Stimulated activated CD4-positive, alpha-beta T cell treated with anti-CD3 and anti-CD28 coated beads, Interleukin-12 subunit alpha, Interleukin-12 subunit beta, amount 100 ng/mL, for 48 hours (primary cell): ENCODE results near the gene TDO2.

Experiments used
- DNase-seq, 3 donors: peaks; one replicate each; pipeline ENCODE4 v3.0.0-alpha.2; 2020; ENCODE audit warnings: low read depth in 2 of 3, low spot score in 1 of 3

The TDO2 gene

DNA sequence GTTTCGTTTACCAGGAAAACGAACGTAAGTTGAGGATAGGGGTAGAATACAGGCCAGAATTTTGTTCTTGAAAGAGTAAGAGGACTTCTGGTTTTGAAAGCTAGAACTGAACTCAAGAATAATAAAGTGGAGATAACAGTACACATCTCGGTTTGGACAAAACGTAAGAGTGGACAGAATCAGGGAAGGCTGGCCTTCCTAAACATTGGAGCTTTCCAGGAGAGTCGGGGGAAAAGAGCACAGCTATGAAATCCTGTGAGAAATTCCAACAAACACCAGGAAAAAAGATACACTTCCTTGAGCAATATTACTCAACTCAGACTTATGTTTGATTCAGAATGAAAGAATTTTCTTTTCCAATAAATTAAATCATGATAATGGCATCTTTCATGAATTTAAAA, 49.0 kb downstream of the TDO2 start:
- DNase-seq, result no peak

DNA sequence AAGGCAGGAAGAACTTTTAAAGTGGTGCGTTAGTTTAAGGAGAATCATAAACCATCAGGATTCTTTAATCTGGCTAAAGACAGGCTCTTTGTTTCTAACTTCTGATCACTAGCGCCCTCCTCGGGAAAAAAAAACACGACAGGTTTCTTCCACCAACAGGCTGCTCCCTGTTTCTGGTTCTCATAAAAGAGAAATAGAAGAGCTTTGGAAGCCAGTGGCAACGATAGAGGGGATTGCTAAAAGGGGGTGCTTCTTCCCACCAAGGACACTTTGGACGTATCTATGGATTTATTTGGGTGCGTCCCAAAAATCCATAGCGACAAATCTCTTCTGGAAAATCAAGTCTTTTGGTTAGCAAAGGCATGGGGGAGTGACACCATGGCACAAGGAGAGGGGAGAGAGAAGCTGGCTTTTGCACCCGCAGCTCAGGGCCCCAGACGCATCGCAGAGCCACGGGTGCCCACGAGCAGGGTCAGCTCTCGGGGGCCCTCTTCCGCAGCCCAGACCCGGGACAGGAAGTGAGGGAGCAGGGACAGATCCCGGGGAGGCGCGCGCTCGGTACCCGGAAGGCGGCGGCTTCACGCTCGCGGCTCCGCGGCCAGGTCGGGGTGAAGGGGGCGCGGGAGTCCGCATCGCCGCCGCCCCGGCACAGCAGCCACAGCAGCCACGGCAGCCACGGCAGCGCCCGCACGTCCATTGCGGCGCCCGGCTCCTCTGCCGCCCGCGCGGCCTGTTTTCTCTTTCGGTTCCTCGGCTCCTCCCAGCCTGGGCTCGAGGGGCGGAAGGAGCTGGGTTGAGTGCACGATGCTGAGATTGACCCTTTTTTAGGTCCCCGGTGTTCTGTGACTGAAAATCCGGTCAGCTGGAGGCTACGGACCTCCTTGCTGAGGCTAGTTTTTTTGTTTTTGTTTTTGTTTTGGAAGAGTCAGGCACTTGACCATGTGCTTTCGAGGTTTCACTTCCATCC, 49.9 kb downstream of the TDO2 start, which contains the start of gene CTSO:
TSS of gene CTSO (minus strand) at position 716 of the 967 bp plus-strand sequence. CDS start at position 697, 19 bp downstream.
- DNase-seq, result peak; percentile 44 to 52 (median 49)

DNA sequence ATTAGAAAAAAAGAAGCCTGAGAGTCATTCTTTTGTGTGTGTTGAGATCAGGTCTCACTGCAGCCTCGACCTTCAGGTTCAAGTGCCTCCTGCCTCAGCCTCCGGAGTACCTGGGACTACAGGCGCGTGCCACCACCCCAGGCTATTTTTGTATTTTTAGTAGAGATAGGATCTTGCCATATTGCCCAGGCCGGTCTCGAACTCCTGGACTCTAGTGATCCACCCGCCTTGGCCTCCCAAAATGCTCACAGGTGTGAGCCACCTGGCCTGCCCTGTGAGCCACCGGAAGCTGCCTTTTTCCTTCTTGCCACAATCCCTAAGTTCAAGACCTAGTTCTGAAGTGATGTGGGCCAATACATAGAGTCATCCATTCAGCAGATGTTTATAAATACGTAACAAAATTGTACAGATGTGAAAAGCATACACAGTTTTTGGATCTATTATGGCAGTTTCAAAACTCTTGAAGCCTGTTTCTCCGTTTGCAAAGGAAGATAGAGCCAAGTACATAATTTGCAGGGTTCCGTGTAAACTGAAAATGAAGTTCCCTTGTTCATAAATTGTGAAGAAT, 50.7 kb downstream of the TDO2 start:
- no peak for DNase-seq

DNA sequence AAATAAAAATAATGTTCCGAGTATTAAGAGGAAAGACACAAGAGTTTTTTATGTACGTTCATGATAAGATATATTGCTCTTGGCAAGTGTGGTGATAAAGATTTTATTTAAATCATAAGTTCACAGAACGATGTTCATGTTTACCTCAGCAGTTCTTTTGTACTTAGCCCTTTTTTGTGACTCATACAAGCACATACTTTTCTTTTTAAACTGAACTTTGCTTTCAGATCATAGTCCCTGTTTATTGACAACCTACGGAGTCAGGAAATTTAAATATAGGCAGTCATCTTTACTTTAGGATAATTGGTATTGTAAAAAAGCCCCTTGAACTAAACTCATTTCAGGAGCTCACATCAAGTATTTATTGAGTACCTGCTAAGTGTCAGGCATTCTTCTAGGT, 51.4 kb downstream of the TDO2 start:
- DNase-seq, result no peak

DNA sequence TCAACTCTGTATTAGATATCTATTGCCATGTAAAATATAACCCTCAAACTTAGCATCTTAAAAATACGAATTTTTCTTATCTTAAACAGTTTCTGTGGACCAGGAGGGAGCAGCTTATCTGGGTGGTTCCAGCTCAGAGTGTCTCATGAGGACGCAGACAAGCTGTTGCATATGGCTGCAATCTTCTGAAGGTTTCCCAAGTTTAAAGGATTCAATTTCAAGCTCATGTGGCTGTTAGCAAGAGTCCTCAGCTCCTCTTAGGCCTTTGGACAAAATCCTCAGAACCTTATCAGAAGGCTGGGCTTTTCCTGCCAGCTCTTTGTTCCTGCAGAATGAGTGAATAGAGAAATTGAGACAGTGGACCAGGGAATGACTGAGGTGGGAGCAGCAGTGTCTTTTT, 53.0 kb downstream of the TDO2 start:
- no peak for DNase-seq

DNA sequence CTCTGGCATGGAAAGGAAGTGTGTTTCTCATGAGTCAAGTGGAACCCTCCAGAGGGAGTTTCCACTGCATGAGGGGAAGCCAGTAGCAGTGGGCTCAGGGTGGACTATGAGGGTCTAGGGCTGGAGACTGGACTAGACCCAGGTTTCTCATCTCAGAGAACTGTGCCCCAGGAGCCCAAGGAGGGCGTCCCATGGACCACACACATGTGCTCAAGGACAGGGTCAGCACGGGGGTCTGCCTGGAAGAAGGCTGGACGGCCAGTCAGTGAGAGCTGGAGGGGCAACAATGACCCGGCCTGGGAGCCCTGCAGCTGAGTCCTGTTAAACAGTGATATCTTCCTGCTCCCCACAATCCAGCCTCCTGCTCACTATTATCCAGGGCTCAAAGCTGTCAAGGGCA, 55.9 kb downstream of the TDO2 start:
- DNase-seq, result no peak

DNA sequence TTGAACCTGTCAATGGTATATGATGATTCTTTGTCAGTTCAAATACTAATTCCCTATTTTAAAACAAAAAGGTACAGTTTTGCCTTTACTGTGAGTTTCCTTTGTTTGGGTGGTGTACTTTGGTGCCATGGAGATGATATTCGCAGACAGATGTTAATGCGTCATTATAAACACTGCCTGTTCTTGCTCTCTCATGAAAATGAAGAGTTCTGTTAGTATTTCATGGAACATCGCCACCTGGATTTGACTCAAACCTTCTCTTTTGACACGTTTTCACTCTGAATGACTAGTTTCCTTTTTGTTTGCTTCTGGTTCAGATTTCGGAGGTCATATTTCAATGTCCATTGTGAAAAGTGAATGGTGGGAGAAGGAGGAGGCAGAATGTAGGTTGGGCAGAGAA, 57.0 kb downstream of the TDO2 start:
- no peak for DNase-seq

DNA sequence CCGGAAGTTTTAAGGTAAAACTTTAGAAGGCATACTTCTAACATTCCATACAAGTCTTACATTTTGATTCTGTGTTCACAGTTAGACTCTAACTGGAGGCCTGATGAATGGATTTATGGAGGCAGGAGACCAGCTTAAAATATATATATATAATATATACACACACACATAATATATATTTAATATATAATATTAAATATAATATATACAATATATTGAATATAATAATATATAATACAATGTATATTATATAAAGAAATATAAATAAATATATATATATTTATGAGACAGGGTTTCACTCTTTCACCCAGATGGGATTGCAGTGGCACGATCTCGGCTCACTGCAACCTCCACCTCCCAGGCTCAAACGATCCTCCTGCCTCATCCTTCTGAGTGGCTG, 58.1 kb downstream of the TDO2 start:
- DNase-seq, result no peak

DNA sequence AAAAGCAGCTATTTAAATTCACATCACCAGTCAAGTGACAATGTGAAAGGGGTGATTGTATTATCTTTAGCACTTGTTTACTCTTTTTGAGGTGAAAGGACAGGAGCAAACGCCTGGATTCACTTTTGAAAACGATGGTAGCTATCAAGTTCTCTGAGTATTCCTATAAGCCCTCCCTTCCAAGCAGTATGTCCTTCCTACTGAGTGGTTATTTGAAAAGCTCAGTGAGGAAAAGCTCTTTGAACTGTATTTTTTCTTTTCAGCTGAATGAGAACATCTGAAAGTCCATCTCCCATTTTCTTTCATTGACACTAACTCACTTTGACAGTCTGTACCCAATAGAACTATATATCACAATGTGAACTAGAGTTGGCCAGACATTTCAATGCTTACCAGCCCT, 59.3 kb downstream of the TDO2 start:
- DNase-seq, result no peak

DNA sequence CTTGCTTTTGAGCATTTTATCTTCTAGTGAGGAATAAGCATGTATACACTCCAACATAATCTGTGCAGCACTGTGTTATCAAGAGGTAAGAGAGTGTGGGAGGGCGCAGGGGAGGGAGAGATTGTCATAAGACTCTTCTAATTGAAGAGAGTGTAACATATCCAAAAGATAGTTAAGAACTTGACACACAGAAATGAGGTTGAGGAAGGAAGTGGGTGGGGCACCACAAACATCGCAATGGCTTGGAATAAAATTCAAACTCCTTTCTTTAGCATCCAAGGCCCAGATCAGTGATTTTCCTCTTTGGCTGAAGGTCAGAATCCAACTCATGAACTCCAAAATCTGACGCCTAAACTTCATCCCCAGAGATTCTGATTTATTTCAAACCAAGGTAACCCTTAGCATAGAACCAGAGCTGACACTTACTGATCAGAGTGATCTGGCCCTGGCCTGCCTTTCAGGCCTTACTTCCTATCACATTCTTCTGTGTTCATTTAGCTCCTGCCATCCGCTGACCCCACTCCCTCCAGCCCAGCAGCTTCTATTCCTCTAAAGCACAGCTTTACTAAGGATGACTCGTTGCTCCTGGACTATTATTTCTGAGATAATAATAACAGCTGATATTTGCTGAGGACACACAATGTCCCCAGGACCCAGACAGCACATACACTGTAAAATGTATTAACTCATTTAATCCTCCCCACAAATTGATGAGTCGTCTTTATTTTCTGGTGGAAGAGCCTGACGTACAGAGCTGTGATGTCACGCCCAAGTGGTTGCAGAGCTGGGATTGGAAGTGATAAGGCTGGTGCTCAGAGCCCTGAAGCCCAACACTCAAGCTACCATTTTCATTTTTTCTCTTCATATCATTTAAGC, 60.8 kb downstream of the TDO2 start:
- no peak for DNase-seq

DNA sequence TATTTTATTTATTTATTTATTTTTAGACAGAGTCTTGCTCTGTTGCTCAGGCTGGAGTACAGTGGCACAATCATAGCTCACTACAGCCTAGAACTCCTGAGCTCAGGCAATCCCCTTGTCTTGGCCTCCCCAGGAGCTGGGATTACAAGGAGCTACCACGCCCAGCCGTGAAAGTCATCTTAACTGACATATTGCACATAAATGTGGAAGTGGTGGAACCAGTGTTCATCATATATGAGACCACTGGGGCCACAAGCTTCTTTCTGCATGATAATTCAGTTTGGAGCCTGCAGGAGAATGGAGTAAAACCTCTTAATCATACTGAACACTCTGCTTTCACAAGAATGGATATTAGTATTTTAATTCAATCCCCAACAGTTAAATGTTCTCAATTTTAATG, 62.7 kb downstream of the TDO2 start:
- no peak for DNase-seq

DNA sequence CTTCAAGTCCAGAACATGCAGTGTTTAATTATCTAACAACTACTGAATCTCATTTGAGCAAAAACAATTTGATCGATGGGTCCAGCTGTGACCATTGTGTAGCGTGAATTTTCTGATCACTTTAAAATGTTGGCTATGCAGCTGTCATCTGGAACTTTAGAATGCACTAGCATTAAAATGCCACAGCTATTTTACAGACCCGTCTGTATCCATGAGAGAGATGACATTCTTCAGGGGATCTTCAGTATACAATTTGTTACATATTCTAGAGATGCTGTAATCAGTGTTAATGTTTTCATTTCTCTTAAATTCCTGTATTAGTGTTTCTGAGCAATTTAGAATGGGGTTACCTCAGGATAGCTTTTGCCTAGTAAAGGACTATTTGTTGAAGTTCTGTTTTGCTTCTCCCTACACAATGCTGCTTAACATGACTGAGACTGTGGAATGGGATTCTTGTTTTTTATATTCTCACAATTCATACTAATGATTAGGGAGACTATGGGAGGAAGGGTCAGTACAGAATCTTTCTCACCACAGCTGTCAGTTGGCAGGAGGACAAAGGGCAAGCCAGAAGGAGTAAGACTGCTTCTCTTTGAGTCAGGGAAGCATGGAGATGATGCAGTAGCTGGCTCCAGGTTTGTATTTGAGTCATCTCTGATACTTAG, 63.4 kb downstream of the TDO2 start:
- DNase-seq, result no peak
